Measurements from ENCODE around the gene GRIK2.

DNA sequence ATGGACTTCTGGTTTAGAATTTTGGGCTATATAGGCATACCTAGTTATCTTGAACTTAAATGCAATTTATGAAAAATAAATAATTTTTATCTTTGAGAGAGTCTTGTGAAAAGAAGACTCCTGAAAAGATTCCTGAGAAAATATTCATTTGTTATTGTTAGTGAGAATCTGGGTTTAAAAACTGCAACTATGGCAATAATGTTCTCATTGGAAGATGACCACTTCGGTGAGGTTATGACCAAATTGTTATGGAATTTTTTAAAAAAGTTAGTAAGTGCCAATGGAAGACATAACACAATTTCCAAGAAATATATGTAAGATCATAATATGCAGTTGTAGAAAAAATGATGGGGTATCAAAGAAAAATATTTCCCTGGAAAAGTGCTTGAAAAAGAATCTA, 46.3 kb downstream of the GRIK2 start:
- TF ChIP-seq EZH2 (IDR thresholded peaks at IDR 0.05; ENCODE audit: insufficient read depth, poor library complexity, severe bottlenecking) (no peak), EZH2phosphoT487 (IDR thresholded peaks at IDR 0.05; ENCODE audit: insufficient read depth, low read depth) (no peak)
